Measurements from ENCODE around the gene CYP2D6. TPM values are rescaled to one million over a fixed set of nuclear protein-coding genes. Genes with fewer than 3 reads are reported as not detected.

The CYP2D6 gene
- total RNA-seq (2022; extraction: Qiagen RNA extraction; ENCODE audit: low read depth), result 0.40 to 0.54 TPM (median 0.50 TPM) in 5 replicates

GRCh38 chr22:42130639-42131431 is at the start of gene CYP2D6:
TSS of gene CYP2D6 (minus strand) at chr22:42130810. CDS start at chr22:42130791, 19 bp downstream.

DNA sequence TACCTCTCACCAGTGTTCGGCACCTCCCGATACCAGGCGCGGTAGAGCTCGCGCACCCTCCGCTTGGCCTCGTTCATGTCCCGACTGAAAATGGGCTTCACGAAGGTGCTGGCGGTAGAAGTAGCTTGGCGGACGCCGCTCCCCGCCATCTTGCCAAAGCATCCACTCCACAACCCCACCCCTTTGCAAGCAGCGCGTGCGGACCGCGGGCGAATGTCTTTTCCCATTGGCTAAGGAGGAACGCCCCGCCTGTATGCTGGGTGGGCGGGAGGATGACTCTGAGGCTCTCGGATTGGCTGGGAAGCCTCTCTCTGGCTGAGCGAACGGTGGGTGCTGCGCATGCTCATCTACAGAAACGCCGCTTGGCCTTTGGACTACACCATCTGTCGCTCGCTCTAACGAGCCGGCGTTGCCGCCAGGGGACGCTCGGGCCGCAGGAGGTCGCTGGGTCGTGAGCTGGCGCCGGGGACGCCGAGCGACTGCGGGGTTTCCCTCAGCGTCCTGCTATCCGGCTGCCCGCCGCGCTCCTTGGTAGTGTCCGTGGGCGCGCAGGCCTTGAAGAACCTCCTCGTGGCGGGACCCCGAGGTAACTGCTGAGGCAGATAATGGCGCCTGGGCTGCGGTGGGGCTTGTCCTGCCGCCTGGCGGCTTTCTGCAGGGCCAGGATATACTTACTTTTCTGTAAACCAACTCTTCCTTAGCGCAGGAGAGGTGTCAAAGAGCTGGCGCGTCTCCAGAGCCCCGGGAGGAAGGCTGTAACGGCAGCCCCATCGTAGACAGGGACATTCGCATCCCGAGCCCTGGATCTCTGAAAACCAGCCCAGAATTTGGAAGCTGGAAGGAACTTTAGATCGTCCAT is 39.8 kb downstream of the CYP2D6 start, which contains the start of gene NDUFA6:
TSS of gene NDUFA6 (minus strand) at position 177 of the 859 bp plus-strand sequence. CDS start at position 149, 28 bp downstream.

GRCh38 chr22:42079319-42080251 is 51.0 kb downstream of the CYP2D6 start, which contains the start of gene SMDT1:
TSS of gene SMDT1 (plus strand) at chr22:42079700. CDS start at chr22:42079769, 69 bp downstream.

Other genes with a start within 250 kb of the CYP2D6 start
- 0.14 to 0.29 TPM (median 0.29 TPM) in 3 of 5 replicates, not detected in the others for gene SHISA8, start 215.7 kb downstream of the CYP2D6 start, total RNA-seq (2022; extraction: Qiagen RNA extraction; ENCODE audit: low read depth)
- 0.11 to 0.37 TPM (median 0.15 TPM) in 5 replicates for gene TNFRSF13C, start 204.0 kb downstream of the CYP2D6 start, total RNA-seq (2022; extraction: Qiagen RNA extraction; ENCODE audit: low read depth)
- gene CENPM, start 183.7 kb downstream of the CYP2D6 start, total RNA-seq (2022; extraction: Qiagen RNA extraction; ENCODE audit: low read depth), result 19.3 to 38.8 TPM (median 37.3 TPM) in 5 replicates
- gene SEPTIN3, start 161.4 kb downstream of the CYP2D6 start, total RNA-seq (2022; extraction: Qiagen RNA extraction; ENCODE audit: low read depth), result 0.83 to 1.5 TPM (median 1.3 TPM) in 5 replicates
- 0.12 TPM in 1 of 5 replicates, not detected in the others for gene WBP2NL, start 132.0 kb downstream of the CYP2D6 start, total RNA-seq (2022; extraction: Qiagen RNA extraction; ENCODE audit: low read depth)
- gene NAGA, start 60.0 kb downstream of the CYP2D6 start, total RNA-seq (2022; extraction: Qiagen RNA extraction; ENCODE audit: low read depth), result 3.7 to 8.2 TPM (median 7.0 TPM) in 5 replicates
- gene PHETA2, start 56.6 kb downstream of the CYP2D6 start, total RNA-seq (2022; extraction: Qiagen RNA extraction; ENCODE audit: low read depth), result not detected in 5 replicates
- gene SMDT1, start 51.1 kb downstream of the CYP2D6 start, total RNA-seq (2022; extraction: Qiagen RNA extraction; ENCODE audit: low read depth), result 30.2 to 42.0 TPM (median 38.1 TPM) in 5 replicates
- 61.8 to 72.3 TPM (median 66.9 TPM) in 5 replicates for gene NDUFA6, start 40.0 kb downstream of the CYP2D6 start, total RNA-seq (2022; extraction: Qiagen RNA extraction; ENCODE audit: low read depth)
- gene TCF20, start 139.8 kb upstream of the CYP2D6 start, total RNA-seq (2022; extraction: Qiagen RNA extraction; ENCODE audit: low read depth), result 11.2 to 16.1 TPM (median 13.4 TPM) in 5 replicates

Data from A549 treated with ZK216348 at 1 μM for 4 hours (cell line).